B cell (primary cell): ENCODE measurements around the gene NT5C3A. TPM values are rescaled to one million over a fixed set of nuclear protein-coding genes. Genes with fewer than 3 reads are reported as not detected.

Source experiments
- ATAC-seq: fragments of 200-7000 bp; cut with Tn5 transposase; one replicate; pipeline ENCODE4 v1.10.0; 2021; ENCODE audit warnings: low read depth, mild to moderate bottlenecking, moderate number of reproducible peaks, moderate library complexity
- CTCF ChIA-PET: fragments of 350-600 bp; sonication (Branson Sonifier 250); formaldehyde crosslinking; loops from one replicate; lab custom pipeline; 2021; ENCODE audit warnings: antibody characterized with exemption, inconsistent platforms; lab: Charles Lee
- POLR2A ChIA-PET: fragments of 350-600 bp; sonication (Branson Sonifier 250); formaldehyde crosslinking; loops from one replicate; lab custom pipeline; 2021; ENCODE audit warnings: antibody characterized with exemption; lab: Charles Lee
- DNase-seq: peaks from one replicate; pipeline ENCODE4 v3.0.0; 2013
- H2AFZ ChIP-seq: 2 replicates; pipeline ENCODE4 v1.6.1; 2012; ENCODE audit warnings: mild to moderate bottlenecking, low read depth, low read length; ENCODE audit not compliant: insufficient read depth, poor library complexity, severe bottlenecking
- H3K27ac ChIP-seq, 2 donors: 1 replicate in 1 of 2; 2 replicates in 1 of 2; pipeline ENCODE4 v1.5.1; 2012 to 2013; ENCODE audit warnings: low read length in 2 of 2, mild to moderate bottlenecking in 2 of 2, moderate library complexity in 1 of 2
- H3K27me3 ChIP-seq, 4 experiments: fragments of 200-600 bp in 1 of 4; sonication (generic) in 1 of 4; replicated peaks in 1 of 4; 1 replicate in 2 of 4; 2 replicates in 2 of 4; pipeline versions ENCODE4 v1.6.1 to v1.7.0; 2013 to 2016; ENCODE audit warnings: low read length in 3 of 4, mild to moderate bottlenecking in 2 of 4, mixed read lengths in 1 of 4, moderate library complexity in 1 of 4; ENCODE audit not compliant: insufficient read depth in 4 of 4, control insufficient read depth in 3 of 4; ENCODE audit errors: control extremely low read depth in 1 of 4
- H3K36me3 ChIP-seq, 2 experiments: replicated peaks in 1 of 2; 1 replicate in 1 of 2; 2 replicates in 1 of 2; pipeline versions ENCODE4 v1.6.1 to v1.7.1; 2013; ENCODE audit warnings: low read length in 1 of 2; ENCODE audit not compliant: insufficient read depth in 2 of 2, control insufficient read depth in 1 of 2; ENCODE audit errors: control extremely low read depth in 1 of 2, extremely low read depth in 1 of 2
- H3K4me1 ChIP-seq, 2 donors: fragments of 200-600 bp in 1 of 2; sonication (generic) in 1 of 2; 1 replicate in 1 of 2; 2 replicates in 1 of 2; pipeline versions ENCODE4 v1.5.1 to v1.6.1; 2013 to 2017; ENCODE audit warnings: low read length in 2 of 2; ENCODE audit not compliant: control insufficient read depth in 2 of 2, insufficient read depth in 2 of 2
- H3K4me2 ChIP-seq: replicated peaks from 2 replicates; pipeline ENCODE3; 2012; ENCODE audit warnings: mild to moderate bottlenecking, low read depth, low read length; ENCODE audit not compliant: poor library complexity, severe bottlenecking
- H3K4me3 ChIP-seq, 5 experiments: fragments of 200-600 bp in 1 of 5; sonication (generic) in 1 of 5; 1 replicate in 3 of 5; 2 replicates in 2 of 5; pipeline versions ENCODE4 v1.5.1 to v1.7.0; 2011 to 2016; ENCODE audit warnings: low read length in 4 of 5, mild to moderate bottlenecking in 4 of 5, low read depth in 2 of 5, control low read depth in 1 of 5, moderate library complexity in 1 of 5; ENCODE audit not compliant: insufficient read depth in 1 of 5; ENCODE audit errors: control extremely low read depth in 1 of 5, extremely low read depth in 1 of 5
- H3K79me2 ChIP-seq: fragments of 200-600 bp; sonication (generic); one replicate; pipeline ENCODE4 v1.6.0; 2016; ENCODE audit warnings: low read length; ENCODE audit not compliant: control insufficient read depth, insufficient read depth
- H3K9ac ChIP-seq: fragments of 200-600 bp; sonication (generic); 2 replicates; pipeline ENCODE4 v1.6.1; 2017; ENCODE audit warnings: mild to moderate bottlenecking, low read length, moderate library complexity
- H3K9me3 ChIP-seq, 3 donors: one replicate each; pipeline versions ENCODE4 v1.6.1 to v1.7.1; 2013; ENCODE audit warnings: low read length in 2 of 3; ENCODE audit not compliant: control insufficient read depth in 2 of 3, insufficient read depth in 1 of 3; ENCODE audit errors: control extremely low read depth in 1 of 3
- H4K20me1 ChIP-seq: 2 replicates; pipeline ENCODE4 v1.6.0; 2012; ENCODE audit warnings: mild to moderate bottlenecking, low read length; ENCODE audit not compliant: insufficient read depth, control insufficient read depth, poor library complexity, severe bottlenecking
- H3K27ac Mint-ChIP-seq: one replicate; pipeline ENCODE4 v1.8.0; 2021; ENCODE audit warnings: mixed read lengths
- H3K27me3 Mint-ChIP-seq: one replicate; pipeline ENCODE4 v1.8.0; 2021; ENCODE audit warnings: mixed read lengths
- H3K4me1 Mint-ChIP-seq: one replicate; pipeline ENCODE4 v1.8.0; 2021; ENCODE audit warnings: mixed read lengths
- H3K4me3 Mint-ChIP-seq: one replicate; pipeline ENCODE4 v1.8.0; 2021; ENCODE audit warnings: mixed read lengths
- H3K9me3 Mint-ChIP-seq: one replicate; pipeline ENCODE4 v1.8.0; 2022; ENCODE audit warnings: mixed read lengths; ENCODE audit not compliant: insufficient read depth
- CTCF ChIP-seq: fragments of 200-600 bp; IDR thresholded peaks from one replicate; pipeline ENCODE4 v1.8.0; 2022; ENCODE audit warnings: antibody characterized with exemption, mild to moderate bottlenecking
- EZH2 ChIP-seq: IDR thresholded peaks from 2 replicates; pipeline ENCODE4 v1.6.1; 2012; ENCODE audit warnings: borderline replicate concordance, low read depth, mild to moderate bottlenecking, moderate library complexity, low read length; ENCODE audit not compliant: insufficient read depth, poor library complexity, severe bottlenecking
- WGBS: methylation state at CpG from one replicate; pipeline ENCODE4 v1.1.5; 2013; ENCODE audit warnings: missing lambda C conversion rate; ENCODE audit not compliant: insufficient coverage; 5-methylcytosine and 5-hydroxymethylcytosine counted together
- intact Hi-C: fragments of 100-400 bp; cut with micrococcal nuclease; formaldehyde crosslinking; loops from one replicate; pipeline ENCODE4 v1.10.0; 2022
- polyA plus RNA-seq: library from polyadenylated mRNA; depleted of rRNA; stranded (reverse); fragments of >200 nt; gene quantifications from 2 replicates; pipeline ENCODE4 v1.2.3, GENCODE V29; 2012
- total RNA-seq, 2 donors: library from RNA; stranded (reverse); fragments of 120-200 nt in 1 of 2; gene quantifications; 1 replicate in 1 of 2; 2 replicates in 1 of 2; pipeline versions ENCODE4 v1.2.3 to v1.2.4, GENCODE V29; 2013 to 2022

Gene NT5C3A
- total and polyA plus RNA-seq, 2 donors (not counting 1 experiment from before 2014, with no cell fraction given), result 37.3 to 41.0 TPM

- H3K79me2 ChIP-seq, result no peaks in the 10 kb centered on the region
- POLR2A ChIA-PET, result no interaction called here
- intact Hi-C loops, result no loop called here
Observed at GRCh38 chr7:33091111-33091531, 28.5 kb upstream of the NT5C3A start.

GRCh38 chr7:33089142-33089541, 26.6 kb upstream of the NT5C3A start:
- no peak for TF ChIP-seq EZH2
- TF ChIP-seq CTCF, result no peak
- Histone ChIP-seq H4K20me1 (no peaks in the 10 kb centered on the region), H3K4me3 (no peak overlapping the region), H3K4me2 (no peak overlapping the region), H2AFZ (no peak overlapping the region), H3K9ac (no peak overlapping the region), H3K27ac (no peak overlapping the region), H3K79me2 (no peaks in the 10 kb centered on the region), H3K27me3 (no peaks in the 10 kb centered on the region), H3K36me3 (peaks cover 5 to 14% of the 10 kb centered on the region in 2 experiments), H3K9me3 (peaks cover 0 to 9% (median 4%) of the 10 kb centered on the region in 3 donors), H3K4me1 (peaks cover 5 to 8% of the 10 kb centered on the region in 2 donors)
- Mint-ChIP-seq H3K4me1 (peaks cover 13% of the 10 kb centered on the region), H3K27ac (no peak overlapping the region), H3K9me3 (peaks cover 2% of the 10 kb centered on the region), H3K27me3 (no peaks in the 10 kb centered on the region), H3K4me3 (no peak overlapping the region)
- 100% methylated on average over 1 of the region's 7 CpGs for WGBS
- POLR2A ChIA-PET, result no interaction called here
- CTCF ChIA-PET, result interaction anchor here (0.9 kb wide), 1 partner anchor 20 kb away, joined by 4 read pairs; the partner anchor contains the start of gene RP9
- DNase-seq (no peak), ATAC-seq (no peak)
- intact Hi-C loops, result no loop called here

More at GRCh38 chr7:33091111-33091531, 28.5 kb upstream of the NT5C3A start:
- Mint-ChIP-seq H3K27ac (no peak overlapping the region), H3K27me3 (no peaks in the 10 kb centered on the region), H3K9me3 (peaks cover 2% of the 10 kb centered on the region), H3K4me1 (peaks cover 13% of the 10 kb centered on the region), H3K4me3 (no peak overlapping the region)
- Histone ChIP-seq H3K4me3 (no peak overlapping the region), H3K27me3 (no peaks in the 10 kb centered on the region), H3K36me3 (peaks cover 8 to 27% of the 10 kb centered on the region in 2 experiments), H3K27ac (no peak overlapping the region), H3K9me3 (peaks cover 0 to 7% (median 1%) of the 10 kb centered on the region in 3 donors), H4K20me1 (no peaks in the 10 kb centered on the region), H3K9ac (no peak overlapping the region), H3K4me1 (peaks cover 5 to 8% of the 10 kb centered on the region in 2 donors), H2AFZ (no peak overlapping the region), H3K4me2 (no peak overlapping the region)
- DNase-seq (no peak), ATAC-seq (no peak)
- WGBS, result no CpG with 5 or more reads among the region's 4 CpGs
- CTCF ChIA-PET, result no interaction called here
- TF ChIP-seq CTCF, result no peak
- no peak for TF ChIP-seq EZH2
